Cerebellar nuclear complex (tissue), 1 donor: ENCODE data around the gene USP53.
A peak's percentile ranks its signal among the peaks of the same experiment; 100 is the strongest.
"Not testable (repeated sequence)": the region's sequence is repeated elsewhere in the genome, so short reads cannot be mapped to it uniquely, and the experiment has no call there.

ENCODE experiments used
- DNase-seq, 2 experiments: peaks; one replicate each; lab custom pipeline; 2025; lab: John Stamatoyannopoulos, UW

USP53 gene

GRCh38 chr4:119212234-119212963, at the start of gene USP53:
USP53 (plus strand) TSS chr4:119212713; CDS start chr4:119239760, 27,047 bp downstream.
- peak; percentile 84 to 91 for DNase-seq

- no peak for DNase-seq
Observed at GRCh38 chr4:119165767-119166166, 46.7 kb upstream of the USP53 start.

- no peak for DNase-seq
Observed at GRCh38 chr4:119170195-119170594, 42.3 kb upstream of the USP53 start.

- DNase-seq, result no peak
Observed at GRCh38 chr4:119172223-119172622, 40.3 kb upstream of the USP53 start.

- not testable (repeated sequence) for DNase-seq
Observed at GRCh38 chr4:119173729-119174361, 38.7 kb upstream of the USP53 start.

GRCh38 chr4:119179011-119179410, 33.5 kb upstream of the USP53 start:
- no peak for DNase-seq

- DNase-seq, result no peak
Observed at GRCh38 chr4:119184128-119184527, 28.4 kb upstream of the USP53 start.

GRCh38 chr4:119189638-119190037, 22.9 kb upstream of the USP53 start:
- DNase-seq, result no peak

GRCh38 chr4:119190354-119190753, 22.2 kb upstream of the USP53 start:
- DNase-seq, result no peak

GRCh38 chr4:119191505-119191904, 21.0 kb upstream of the USP53 start:
- no peak for DNase-seq

- no peak for DNase-seq
Observed at GRCh38 chr4:119197772-119198212, 14.7 kb upstream of the USP53 start.

GRCh38 chr4:119204916-119205315, 7.6 kb upstream of the USP53 start:
- DNase-seq, result no peak

- no peak for DNase-seq
Observed at GRCh38 chr4:119205690-119206089, 6.8 kb upstream of the USP53 start.

- DNase-seq, result no peak
Observed at GRCh38 chr4:119206178-119206577, 6.3 kb upstream of the USP53 start.

GRCh38 chr4:119207051-119207450, 5.5 kb upstream of the USP53 start:
- no peak for DNase-seq

GRCh38 chr4:119209077-119209476, 3.4 kb upstream of the USP53 start:
- no peak for DNase-seq

- no peak for DNase-seq
Observed at GRCh38 chr4:119209586-119209985, 2.9 kb upstream of the USP53 start.

GRCh38 chr4:119210775-119211174, 1.7 kb upstream of the USP53 start:
- no peak for DNase-seq

GRCh38 chr4:119211867-119212233, 663 bp upstream of the USP53 start:
- no peak for DNase-seq

GRCh38 chr4:119212964-119213606, 572 bp downstream of the USP53 start:
- peak in 1 of 2 experiments; percentile 46 for DNase-seq

- no peak for DNase-seq
Observed at GRCh38 chr4:119218093-119218492, 5.6 kb downstream of the USP53 start.

- DNase-seq, result no peak
Observed at GRCh38 chr4:119221412-119221811, 8.9 kb downstream of the USP53 start.

- no peak for DNase-seq
Observed at GRCh38 chr4:119227690-119228089, 15.2 kb downstream of the USP53 start.
